Omental fat pad (tissue), 4 donors: ENCODE data around the gene BICRAL. TPM values are rescaled to one million over a fixed set of nuclear protein-coding genes. Genes with fewer than 3 reads are reported as not detected.
"Not testable (repeated sequence)": the region's sequence is repeated elsewhere in the genome, so short reads cannot be mapped to it uniquely, and the experiment has no call there.

ENCODE experiments used
- ATAC-seq: fragments of 150-250 bp; one replicate; pipeline ENCODE4 v1.9.1; 2016; ENCODE audit warnings: mild to moderate bottlenecking, moderate library complexity; ENCODE audit not compliant: low FRiP score
- DNase-seq: peaks from one replicate; pipeline ENCODE4 v3.0.0-alpha.2; 2019; ENCODE audit warnings: low spot score
- CTCF ChIP-seq, 3 donors: fragments of 450-650 bp; IDR thresholded peaks; one replicate each; pipeline ENCODE4 v1.5.1; 2016 to 2017; ENCODE audit warnings: antibody characterized with exemption in 3 of 3, mild to moderate bottlenecking in 3 of 3, moderate library complexity in 2 of 3
- total RNA-seq, 4 donors: library from RNA; depleted of rRNA; stranded (reverse); fragments of >200 nt; gene quantifications; one replicate each; pipeline ENCODE4 v1.1.0, GENCODE V29; 2016

BICRAL gene
- total RNA-seq = 10 to 100 TPM in 3 of 4 donors, 1 to 10 TPM in 1; 7.6 to 18.8 (median 12.9) TPM

GRCh38 chr6:42781796-42782688 lies at the start of gene BICRAL:
Gene BICRAL, plus strand, starts transcription at chr6:42782052. Its CDS starts 39,971 bp downstream, at chr6:42822023.
- peak; percentile 87 for ATAC-seq
- no peak for DNase-seq
- TF ChIP-seq CTCF (IDR thresholded peaks at IDR 0.05) = no peak

- not testable (repeated sequence) for ATAC-seq, DNase-seq
These were observed 47.9 kb upstream of the BICRAL start for GRCh38 chr6:42733867-42734481.

- ATAC-seq (no peak), DNase-seq (no peak)
- no peak for TF ChIP-seq CTCF (IDR thresholded peaks at IDR 0.05)
These were observed 45.9 kb upstream of the BICRAL start for GRCh38 chr6:42735976-42736375.

GRCh38 chr6:42740725-42741124 lies 41.1 kb upstream of the BICRAL start:
- no peak for DNase-seq
- TF ChIP-seq CTCF (IDR thresholded peaks at IDR 0.05) = no peak
- no peak for ATAC-seq

- ATAC-seq = no peak
- TF ChIP-seq CTCF (IDR thresholded peaks at IDR 0.05) = no peak
These were observed 39.5 kb upstream of the BICRAL start for GRCh38 chr6:42742116-42742894.

GRCh38 chr6:42744351-42744893 lies 37.4 kb upstream of the BICRAL start:
- no peak for TF ChIP-seq CTCF (IDR thresholded peaks at IDR 0.05)
- no peak for ATAC-seq
- DNase-seq = no peak

More at GRCh38 chr6:42742116-42742894, 39.5 kb upstream of the BICRAL start:
- no peak for DNase-seq
